ENCODE data around the gene SLC66A2.
A peak's percentile ranks its signal among the peaks of the same experiment; 100 is the strongest.
"Not testable (repeated sequence)": the region's sequence is repeated elsewhere in the genome, so short reads cannot be mapped to it uniquely, and the experiment has no call there.

SLC66A2 gene

GRCh38 chr18:79879566-79879965 is 71.9 kb downstream of the SLC66A2 start:
- Histone ChIP-seq H3K4ac (ENCODE audit: low read depth, low read length) (no peak overlapping the region), H3K79me1 (ENCODE audit: low read length) (no peaks in the 10 kb centered on the region), H2BK120ac (ENCODE audit: low read depth, low read length) (no peak overlapping the region)

GRCh38 chr18:79878741-79879378 is 72.6 kb downstream of the SLC66A2 start:
- no peak overlapping the region for H4K8ac ChIP-seq (ENCODE audit: low read depth, low read length)
- no peak overlapping the region for H2BK15ac ChIP-seq (replicated peaks; ENCODE audit: low read depth)
- H2BK120ac ChIP-seq (ENCODE audit: low read depth, low read length): no peak overlapping the region
- H2AK5ac ChIP-seq (ENCODE audit: low read length): no peak overlapping the region
- H3K27ac ChIP-seq (ENCODE audit: low read depth, low read length): no peak overlapping the region
- no peak overlapping the region for H3K4ac ChIP-seq (ENCODE audit: low read depth, low read length)
- no peak overlapping the region for H2BK5ac ChIP-seq (ENCODE audit: low read length)
- H3K36me3 ChIP-seq (ENCODE audit: control insufficient read depth, insufficient read depth, low read length): no peaks in the 10 kb centered on the region
- H3K27me3 ChIP-seq (ENCODE audit: insufficient read depth, low read length, poor library complexity): no peaks in the 10 kb centered on the region
- H3K56ac ChIP-seq (ENCODE audit: low read length): no peak overlapping the region
- no CpG with 5 or more reads among the region's 20 CpGs for WGBS (ENCODE audit: extremely low coverage, insufficient coverage, low lambda C conversion rate)
- H4K5ac ChIP-seq (ENCODE audit: low read length): no peak overlapping the region
- no peaks in the 10 kb centered on the region for H3K79me2 ChIP-seq (ENCODE audit: control insufficient read depth, insufficient read depth, low read length)
- H3K4me1 ChIP-seq (ENCODE audit: control insufficient read depth, low read depth, low read length): no peaks in the 10 kb centered on the region
- H3K18ac ChIP-seq (ENCODE audit: low read length): no peak overlapping the region
- DNase-seq: no peak
- no peak overlapping the region for H3K9ac ChIP-seq (ENCODE audit: low read length)
- no peak overlapping the region for H3K23ac ChIP-seq (ENCODE audit: low read length)
- no peaks in the 10 kb centered on the region for H3K79me1 ChIP-seq (ENCODE audit: low read length)
- no peak overlapping the region for H3K4me3 ChIP-seq (ENCODE audit: low read length)
- H3K4me2 ChIP-seq (ENCODE audit: low read length): no peak overlapping the region

More at GRCh38 chr18:79879566-79879965, 71.9 kb downstream of the SLC66A2 start:
- Histone ChIP-seq H2BK15ac (replicated peaks; ENCODE audit: low read depth) (no peak overlapping the region), H3K27me3 (ENCODE audit: insufficient read depth, low read length, poor library complexity) (no peaks in the 10 kb centered on the region), H3K4me3 (ENCODE audit: low read length) (no peak overlapping the region), H3K4me1 (ENCODE audit: control insufficient read depth, low read depth, low read length) (no peaks in the 10 kb centered on the region), H2AK5ac (ENCODE audit: low read length) (no peak overlapping the region), H3K27ac (ENCODE audit: low read depth, low read length) (no peak overlapping the region), H3K56ac (ENCODE audit: low read length) (no peak overlapping the region), H3K79me2 (ENCODE audit: control insufficient read depth, insufficient read depth, low read length) (no peaks in the 10 kb centered on the region), H3K9ac (ENCODE audit: low read length) (no peak overlapping the region), H3K18ac (ENCODE audit: low read length) (no peak overlapping the region), H3K36me3 (ENCODE audit: control insufficient read depth, insufficient read depth, low read length) (no peaks in the 10 kb centered on the region), H2BK5ac (ENCODE audit: low read length) (no peak overlapping the region), H4K5ac (ENCODE audit: low read length) (no peak overlapping the region), H4K8ac (ENCODE audit: low read depth, low read length) (no peak overlapping the region), H3K4me2 (ENCODE audit: low read length) (no peak overlapping the region), H3K23ac (ENCODE audit: low read length) (no peak overlapping the region)
- DNase-seq: no peak
- WGBS (ENCODE audit: extremely low coverage, insufficient coverage, low lambda C conversion rate): no CpG with 5 or more reads among the region's 12 CpGs

GRCh38 chr18:79878246-79878645 is 73.2 kb downstream of the SLC66A2 start:
- H3K4me1 ChIP-seq (ENCODE audit: control insufficient read depth, low read depth, low read length); H3K4me3 ChIP-seq (ENCODE audit: low read length); H3K23ac ChIP-seq (ENCODE audit: low read length); H3K9ac ChIP-seq (ENCODE audit: low read length); H4K8ac ChIP-seq (ENCODE audit: low read depth, low read length); H3K79me2 ChIP-seq (ENCODE audit: control insufficient read depth, insufficient read depth, low read length); H3K27me3 ChIP-seq (ENCODE audit: insufficient read depth, low read length, poor library complexity); H3K36me3 ChIP-seq (ENCODE audit: control insufficient read depth, insufficient read depth, low read length); DNase-seq; H3K18ac ChIP-seq (ENCODE audit: low read length); H2BK5ac ChIP-seq (ENCODE audit: low read length); H3K79me1 ChIP-seq (ENCODE audit: low read length); H2BK120ac ChIP-seq (ENCODE audit: low read depth, low read length); H3K56ac ChIP-seq (ENCODE audit: low read length); H2BK15ac ChIP-seq (replicated peaks; ENCODE audit: low read depth); H3K4ac ChIP-seq (ENCODE audit: low read depth, low read length); H4K5ac ChIP-seq (ENCODE audit: low read length); H2AK5ac ChIP-seq (ENCODE audit: low read length); H3K27ac ChIP-seq (ENCODE audit: low read depth, low read length); H3K4me2 ChIP-seq (ENCODE audit: low read length): not testable (repeated sequence)
- WGBS (ENCODE audit: extremely low coverage, insufficient coverage, low lambda C conversion rate): no CpG with 5 or more reads among the region's 25 CpGs

GRCh38 chr18:79877163-79878091 is 74.0 kb downstream of the SLC66A2 start:
- H4K8ac ChIP-seq (ENCODE audit: low read depth, low read length): no peak overlapping the region
- H3K4me3 ChIP-seq (ENCODE audit: low read length): no peak overlapping the region
- no peak overlapping the region for H3K56ac ChIP-seq (ENCODE audit: low read length)
- no peaks in the 10 kb centered on the region for H3K4me1 ChIP-seq (ENCODE audit: control insufficient read depth, low read depth, low read length)
- no peak overlapping the region for H4K5ac ChIP-seq (ENCODE audit: low read length)
- H3K79me2 ChIP-seq (ENCODE audit: control insufficient read depth, insufficient read depth, low read length): no peaks in the 10 kb centered on the region
- H2BK15ac ChIP-seq (replicated peaks; ENCODE audit: low read depth): no peak overlapping the region
- H3K4ac ChIP-seq (ENCODE audit: low read depth, low read length): no peak overlapping the region
- no peaks in the 10 kb centered on the region for H3K79me1 ChIP-seq (ENCODE audit: low read length)
- no peaks in the 10 kb centered on the region for H3K27me3 ChIP-seq (ENCODE audit: insufficient read depth, low read length, poor library complexity)
- H2BK5ac ChIP-seq (ENCODE audit: low read length): no peak overlapping the region
- H2AK5ac ChIP-seq (ENCODE audit: low read length): no peak overlapping the region
- H3K36me3 ChIP-seq (ENCODE audit: control insufficient read depth, insufficient read depth, low read length): no peaks in the 10 kb centered on the region
- DNase-seq: peak; percentile 12
- H2BK120ac ChIP-seq (ENCODE audit: low read depth, low read length): no peak overlapping the region
- H3K23ac ChIP-seq (ENCODE audit: low read length): no peak overlapping the region
- no peak overlapping the region for H3K4me2 ChIP-seq (ENCODE audit: low read length)
- no peak overlapping the region for H3K18ac ChIP-seq (ENCODE audit: low read length)
- H3K9ac ChIP-seq (ENCODE audit: low read length): no peak overlapping the region
- no peak overlapping the region for H3K27ac ChIP-seq (ENCODE audit: low read depth, low read length)
- WGBS (ENCODE audit: extremely low coverage, insufficient coverage, low lambda C conversion rate): no CpG with 5 or more reads among the region's 38 CpGs

GRCh38 chr18:79876497-79876896 is 75.0 kb downstream of the SLC66A2 start:
- no peak overlapping the region for H4K8ac ChIP-seq (ENCODE audit: low read depth, low read length)
- H3K4me3 ChIP-seq (ENCODE audit: low read length): no peak overlapping the region

More at GRCh38 chr18:79876497-79876896, 75.0 kb downstream of the SLC66A2 start:
- Histone ChIP-seq H3K79me1 (ENCODE audit: low read length) (no peaks in the 10 kb centered on the region), H3K27ac (ENCODE audit: low read depth, low read length) (no peak overlapping the region), H3K4me2 (ENCODE audit: low read length) (no peak overlapping the region), H3K36me3 (ENCODE audit: control insufficient read depth, insufficient read depth, low read length) (no peaks in the 10 kb centered on the region), H4K5ac (ENCODE audit: low read length) (no peak overlapping the region), H3K4me1 (ENCODE audit: control insufficient read depth, low read depth, low read length) (no peaks in the 10 kb centered on the region), H3K9ac (ENCODE audit: low read length) (no peak overlapping the region), H2BK5ac (ENCODE audit: low read length) (no peak overlapping the region), H2AK5ac (ENCODE audit: low read length) (no peak overlapping the region), H3K4ac (ENCODE audit: low read depth, low read length) (no peak overlapping the region), H2BK120ac (ENCODE audit: low read depth, low read length) (no peak overlapping the region), H3K23ac (ENCODE audit: low read length) (no peak overlapping the region), H3K27me3 (ENCODE audit: insufficient read depth, low read length, poor library complexity) (no peaks in the 10 kb centered on the region), H3K18ac (ENCODE audit: low read length) (no peak overlapping the region), H3K79me2 (ENCODE audit: control insufficient read depth, insufficient read depth, low read length) (no peaks in the 10 kb centered on the region), H2BK15ac (replicated peaks; ENCODE audit: low read depth) (no peak overlapping the region), H3K56ac (ENCODE audit: low read length) (no peak overlapping the region)
- WGBS (ENCODE audit: extremely low coverage, insufficient coverage, low lambda C conversion rate): no CpG with 5 or more reads among the region's 16 CpGs
- DNase-seq: no peak

Measured in mesendoderm (in vitro differentiated cells).